Hematopoietic multipotent progenitor cell treated with erythropoietin and hydrocortisone succinate and interleukin-3 and kit ligand, for 4 days (in vitro differentiated cells): ENCODE data around the gene COL23A1.
"Not testable (repeated sequence)": the region's sequence is repeated elsewhere in the genome, so short reads cannot be mapped to it uniquely, and the experiment has no call there.

Experiments used
- DNase-seq: peaks from one replicate; pipeline ENCODE4 v3.0.0-alpha.2; 2015

COL23A1 gene

DNA sequence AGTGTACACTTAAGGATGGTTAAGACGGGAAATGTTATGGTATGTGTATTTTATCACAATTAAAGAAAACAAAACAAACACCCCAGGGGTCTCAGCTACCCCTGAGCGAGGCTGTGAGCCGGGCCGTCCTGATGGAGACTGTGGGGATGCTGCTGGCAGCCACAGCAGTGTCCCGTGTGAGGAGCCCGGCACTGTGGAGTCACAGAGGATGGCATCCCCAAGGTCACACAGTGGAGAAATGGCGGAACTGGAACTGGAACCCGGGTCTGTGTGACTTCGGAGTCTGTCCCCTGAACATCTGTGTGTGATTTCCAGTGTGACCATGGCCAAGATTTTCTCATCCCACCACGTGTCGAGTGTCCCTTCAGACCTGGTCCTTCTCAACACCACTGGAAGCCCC is 276.9 kb downstream of the COL23A1 start:
- no peak for DNase-seq

DNA sequence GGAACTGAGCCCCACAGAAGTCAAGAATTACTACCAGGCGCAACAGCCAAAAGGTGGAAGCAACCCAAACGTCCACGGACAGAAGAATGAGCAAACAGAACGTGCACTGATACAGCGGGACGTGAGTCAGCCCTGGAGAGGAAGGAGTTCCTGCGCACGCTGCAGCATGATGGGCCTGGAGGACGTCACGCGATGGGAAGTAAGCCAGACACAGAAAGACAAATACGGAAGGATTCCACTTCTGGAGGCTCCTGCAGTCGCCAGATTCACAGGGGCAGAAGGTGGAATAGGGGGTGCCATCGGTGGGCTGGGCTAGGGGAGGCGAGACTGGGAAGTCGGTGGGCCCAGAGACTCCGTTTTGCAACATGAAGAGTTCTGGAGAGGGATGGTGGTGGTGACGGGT is 277.3 kb downstream of the COL23A1 start:
- DNase-seq: no peak

DNA sequence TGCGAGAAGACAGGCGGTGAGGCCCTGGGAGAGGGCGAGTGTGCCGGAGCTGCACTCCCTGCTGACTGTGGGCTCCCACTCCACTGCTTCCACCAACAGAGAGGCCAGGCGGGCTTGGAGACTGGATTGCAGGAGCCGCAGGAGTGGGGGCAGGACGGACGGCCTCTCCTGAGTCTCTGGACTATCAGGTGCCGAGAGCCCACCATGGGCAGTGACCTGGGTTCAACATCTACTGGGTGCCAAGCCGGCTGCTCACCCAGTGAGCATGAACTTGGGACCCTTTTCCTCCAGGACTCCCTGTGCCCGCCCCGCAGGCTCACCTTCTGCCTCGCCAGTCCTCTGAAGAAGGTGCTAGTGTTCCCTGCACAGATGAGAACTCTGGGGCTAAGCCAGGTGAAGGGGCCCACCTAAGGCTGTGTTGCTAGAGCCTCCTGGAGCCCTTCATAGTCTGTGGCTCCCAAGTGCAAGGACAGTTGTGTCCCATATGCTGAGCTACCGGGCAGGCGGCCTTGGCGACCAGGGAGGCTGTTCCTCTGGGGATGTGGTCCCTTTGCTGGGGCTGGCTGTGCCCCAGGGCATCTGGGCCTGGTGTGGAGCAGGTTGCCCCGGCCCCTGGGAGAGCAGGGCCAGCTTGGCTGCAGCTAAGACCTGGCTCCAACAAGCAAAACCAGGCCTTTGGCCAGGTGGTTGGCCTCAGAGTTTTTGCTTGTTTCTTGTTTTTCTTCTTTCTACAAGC is 279.9 kb downstream of the COL23A1 start:
- DNase-seq: no peak

DNA sequence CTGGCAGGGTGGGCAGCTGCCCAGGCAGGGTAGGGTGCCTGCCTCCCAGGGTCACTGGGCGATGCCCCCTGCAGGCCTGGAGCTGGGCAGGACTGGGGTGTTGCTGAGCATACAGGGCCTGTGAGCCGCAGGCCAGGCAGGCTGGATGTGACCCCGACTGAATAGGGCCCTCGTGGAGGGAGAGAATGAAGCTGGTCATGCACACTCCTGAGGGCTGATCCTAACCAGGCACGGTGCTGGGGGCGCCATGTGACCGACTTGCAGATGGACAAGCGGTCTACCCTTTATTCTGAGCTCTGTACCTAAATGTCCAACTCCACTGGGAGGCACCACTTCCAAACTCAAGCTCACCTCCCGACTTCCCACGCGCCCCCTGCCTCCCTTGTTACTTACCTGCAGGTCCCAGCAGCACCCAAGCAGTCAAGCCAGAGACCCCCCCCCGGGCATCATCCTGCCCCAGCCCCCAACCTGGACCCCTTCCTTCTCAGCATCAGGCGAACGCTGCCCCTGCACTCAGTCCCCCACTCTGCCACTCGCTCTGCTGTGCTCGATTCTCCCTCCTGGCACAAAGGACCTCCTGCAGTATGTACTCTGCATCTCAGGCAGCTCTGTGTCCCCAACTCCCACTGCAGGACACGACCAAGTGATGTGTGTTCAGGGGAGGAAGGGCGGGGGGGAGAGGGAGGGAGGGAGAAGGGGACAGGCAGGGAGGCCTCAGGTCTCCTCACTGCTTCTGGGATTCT is 280.8 kb downstream of the COL23A1 start:
- no peak for DNase-seq

DNA sequence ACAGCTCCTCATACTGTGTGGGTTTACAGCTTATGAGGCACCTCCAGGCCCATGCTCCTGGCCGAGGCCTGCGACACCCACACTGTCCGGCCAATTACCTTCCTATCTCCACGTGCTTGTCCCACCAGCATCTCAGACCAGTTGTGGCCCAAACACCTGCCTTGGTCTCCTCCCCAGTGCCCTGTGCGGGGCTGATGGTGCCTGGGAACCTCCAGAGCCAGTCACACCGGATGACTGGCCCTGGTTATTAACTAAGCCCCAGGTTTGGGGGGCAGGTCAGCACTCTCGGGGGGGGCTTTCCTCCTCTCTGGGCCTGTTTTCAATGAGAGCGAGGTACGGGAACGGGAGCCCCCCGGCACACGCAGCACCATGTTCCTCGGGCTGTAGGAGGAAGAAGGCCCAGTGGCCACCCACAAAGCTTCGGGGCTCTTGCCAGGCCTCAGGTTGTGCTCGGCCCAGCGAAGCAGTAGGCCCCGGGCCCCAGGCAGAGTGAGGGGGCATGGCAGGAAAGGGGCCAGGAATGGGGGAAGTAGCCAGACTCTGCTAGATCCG is 281.6 kb downstream of the COL23A1 start:
- no peak for DNase-seq

DNA sequence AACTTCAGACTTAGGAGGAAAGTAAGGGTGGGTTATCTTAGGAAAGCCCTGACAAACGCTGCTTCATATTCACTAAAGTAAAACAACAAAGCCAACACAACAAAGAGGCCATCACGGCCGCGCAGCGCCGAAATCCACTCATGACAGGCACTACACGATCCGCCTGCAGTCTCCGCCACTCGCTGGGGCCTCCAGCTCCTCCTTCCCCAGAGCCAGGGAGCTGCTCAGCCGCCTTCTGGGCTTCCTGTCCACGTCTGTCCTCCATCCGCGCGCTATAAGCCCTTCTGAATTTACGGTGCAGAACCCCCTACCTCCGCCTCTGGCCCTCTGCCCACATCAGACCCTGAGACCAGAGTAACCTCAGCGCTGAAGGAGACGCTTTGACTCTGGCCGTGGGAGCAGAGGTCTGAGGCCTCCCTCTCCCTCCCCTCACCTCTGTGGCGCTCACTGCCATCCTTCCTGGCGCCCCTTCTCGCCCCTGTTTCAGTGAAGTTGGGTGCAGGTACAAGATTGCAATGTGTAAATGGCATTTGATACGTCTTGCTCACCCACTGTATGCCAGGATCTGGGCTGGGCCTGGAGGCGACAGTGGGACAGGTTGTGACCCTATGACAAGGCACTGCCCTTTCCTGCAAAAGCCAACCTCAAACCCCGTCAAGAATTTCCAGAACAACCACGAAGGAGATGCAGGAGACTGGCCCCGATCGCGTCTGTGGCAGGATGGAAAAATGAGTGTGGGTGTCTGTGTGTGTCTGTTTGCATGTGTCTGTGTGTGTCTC is 282.7 kb downstream of the COL23A1 start:
- no peak for DNase-seq

DNA sequence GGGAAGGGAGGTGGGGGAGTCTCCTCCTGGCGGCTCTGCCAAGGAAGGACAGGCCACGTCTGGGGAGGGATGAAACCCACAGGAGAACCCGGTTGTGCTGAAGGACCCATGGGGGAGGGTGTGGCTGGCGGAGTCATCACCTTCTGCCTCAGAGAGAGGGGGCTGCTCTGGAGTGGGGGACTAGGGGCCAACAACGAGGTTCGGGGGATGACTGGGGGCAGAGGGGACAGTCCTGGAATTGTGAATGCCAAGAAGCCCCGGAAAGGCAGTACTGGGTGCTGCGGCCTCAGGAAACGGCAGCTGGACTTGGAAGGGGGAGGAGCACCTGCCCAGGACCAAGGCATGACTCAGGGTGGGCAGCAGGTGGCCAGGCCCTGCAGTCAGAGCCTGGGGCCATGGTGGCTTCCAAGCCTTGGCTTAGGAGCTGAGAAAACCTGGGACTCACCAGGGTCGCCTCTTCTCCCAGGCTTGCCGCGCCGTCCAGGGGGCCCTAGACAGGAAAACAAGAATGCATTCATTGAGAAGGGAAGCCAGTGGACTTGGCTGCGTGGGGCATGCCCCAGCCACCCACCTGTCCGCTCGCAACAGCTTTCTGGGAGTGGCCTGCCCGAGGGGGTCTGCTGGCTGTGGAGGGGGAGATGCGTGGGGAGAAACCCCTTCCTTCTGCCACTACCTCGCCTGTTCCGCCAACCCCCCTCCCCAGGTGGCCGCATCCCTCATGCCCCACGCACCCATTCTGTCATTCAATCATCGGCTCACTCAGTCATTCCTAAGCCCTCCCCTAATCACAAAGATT is 283.6 kb downstream of the COL23A1 start:
- DNase-seq: no peak

DNA sequence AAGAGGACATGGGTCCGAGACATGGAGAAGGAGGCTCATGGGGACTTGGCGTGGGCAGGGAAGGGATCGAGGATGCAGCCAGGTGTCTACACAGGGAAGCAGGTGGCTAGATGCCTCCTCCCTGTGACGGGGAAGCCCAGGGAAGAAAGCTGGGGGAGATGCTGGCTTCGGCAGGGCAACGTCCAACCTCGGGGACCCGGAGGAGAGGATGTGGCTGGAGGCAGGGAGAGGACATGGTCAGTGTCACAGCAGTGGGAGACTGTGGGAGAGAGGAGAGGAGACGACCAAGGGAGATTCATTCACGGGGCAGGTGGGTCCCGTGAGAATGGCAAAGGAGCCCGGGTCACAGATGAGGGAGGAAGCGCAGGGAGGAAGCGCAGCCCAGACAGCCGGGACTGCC is 284.4 kb downstream of the COL23A1 start:
- no peak for DNase-seq

DNA sequence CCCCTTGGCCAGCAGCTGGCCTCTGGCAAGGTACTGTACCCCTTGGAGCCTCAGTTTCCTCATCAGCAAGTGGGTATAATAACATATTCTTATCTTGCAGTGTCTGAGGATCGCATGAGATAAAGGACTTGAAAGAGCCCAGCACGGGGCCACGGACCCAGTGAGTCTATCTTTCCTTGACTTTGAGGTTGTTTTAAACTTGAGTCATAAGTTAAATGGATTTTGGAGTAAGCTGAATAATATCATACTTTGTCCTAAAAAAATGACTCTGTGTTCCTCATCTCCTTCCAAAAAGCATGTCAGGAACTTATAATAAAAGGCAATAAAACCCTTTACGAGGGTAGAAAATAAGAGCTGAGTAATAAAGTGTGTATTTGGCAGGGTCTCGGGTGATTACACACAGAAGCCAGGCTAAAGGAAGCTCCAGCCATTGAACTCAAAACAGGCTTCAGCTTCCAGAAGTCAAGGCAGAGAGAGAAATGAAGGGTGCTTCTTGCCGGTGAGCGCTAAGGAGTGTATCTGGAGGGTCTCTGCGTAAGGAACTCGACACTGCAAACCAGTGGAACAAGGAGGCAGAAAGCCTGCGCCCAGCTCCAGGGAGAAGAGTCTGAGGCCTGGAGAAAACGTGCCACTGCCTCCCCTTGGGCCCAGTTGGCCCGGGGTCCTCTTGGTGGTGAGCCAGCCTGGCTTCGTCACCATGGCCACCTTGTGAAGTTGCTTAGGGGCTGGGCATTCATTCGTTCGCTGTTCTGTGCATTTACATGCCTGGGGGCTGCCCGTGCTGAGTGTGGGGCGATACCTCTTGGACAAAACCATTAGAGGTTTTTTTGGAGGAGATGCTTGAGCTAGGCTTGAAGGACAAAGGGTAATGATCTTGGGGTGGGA is 285.2 kb downstream of the COL23A1 start:
- no peak for DNase-seq

DNA sequence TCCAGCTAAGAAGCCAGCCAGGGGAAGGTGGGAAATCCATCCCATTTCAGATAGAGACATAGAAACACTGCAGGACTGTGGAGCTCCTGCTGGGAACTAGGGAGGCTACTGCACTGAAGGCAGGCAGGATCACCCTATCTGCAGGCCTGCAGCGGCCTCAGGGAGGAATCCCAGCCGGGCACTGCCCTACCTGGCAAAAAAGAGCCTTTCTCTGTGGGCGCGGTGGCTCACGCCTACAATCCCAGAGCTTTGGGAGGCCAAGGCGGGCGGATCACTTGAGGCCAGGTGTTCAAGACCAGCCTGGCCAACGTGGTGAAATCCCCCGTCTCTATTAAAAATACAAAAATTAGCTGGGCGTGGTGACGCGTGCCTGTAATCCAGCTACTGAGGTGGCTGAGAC is 286.2 kb downstream of the COL23A1 start:
- DNase-seq: no peak

DNA sequence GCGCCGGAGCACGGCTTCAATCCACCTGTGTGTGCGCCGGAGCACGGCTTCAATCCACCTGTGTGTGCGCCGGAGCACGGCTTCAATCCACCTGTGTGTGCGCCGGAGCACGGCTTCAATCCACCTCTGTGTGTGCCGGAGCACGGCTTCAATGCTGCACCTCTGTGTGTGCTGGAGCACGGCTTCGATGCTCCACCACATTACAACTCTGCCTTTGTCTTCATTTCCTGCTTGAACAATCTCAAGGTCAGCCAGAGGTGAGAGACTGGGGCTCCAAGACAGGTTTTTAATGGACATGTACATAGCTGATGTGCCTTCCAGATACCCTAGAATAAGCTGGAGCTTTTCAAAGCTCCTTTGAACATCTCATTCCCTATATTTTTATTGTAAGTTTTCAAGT is 287.9 kb downstream of the COL23A1 start:
- not testable (repeated sequence) for DNase-seq

DNA sequence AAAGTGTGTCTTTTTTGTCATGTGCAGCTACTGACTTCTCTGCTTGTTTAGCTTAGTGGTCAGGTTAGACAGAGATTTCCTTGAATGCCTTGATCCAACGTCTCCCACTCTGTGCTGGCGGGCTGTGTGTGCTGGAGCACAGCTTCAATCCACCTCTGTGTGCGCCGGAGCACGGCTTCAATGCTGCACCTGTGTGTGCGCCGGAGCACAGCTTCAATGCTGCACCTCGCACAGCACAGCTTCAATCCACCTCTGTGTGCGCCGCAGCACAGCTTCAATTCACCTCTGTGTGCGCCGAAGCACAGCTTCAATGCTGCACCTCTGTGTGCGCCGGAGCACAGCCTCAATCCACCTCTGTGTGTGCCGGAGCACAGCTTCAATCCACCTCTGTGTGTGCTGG is 288.6 kb downstream of the COL23A1 start:
- no peak for DNase-seq

DNA sequence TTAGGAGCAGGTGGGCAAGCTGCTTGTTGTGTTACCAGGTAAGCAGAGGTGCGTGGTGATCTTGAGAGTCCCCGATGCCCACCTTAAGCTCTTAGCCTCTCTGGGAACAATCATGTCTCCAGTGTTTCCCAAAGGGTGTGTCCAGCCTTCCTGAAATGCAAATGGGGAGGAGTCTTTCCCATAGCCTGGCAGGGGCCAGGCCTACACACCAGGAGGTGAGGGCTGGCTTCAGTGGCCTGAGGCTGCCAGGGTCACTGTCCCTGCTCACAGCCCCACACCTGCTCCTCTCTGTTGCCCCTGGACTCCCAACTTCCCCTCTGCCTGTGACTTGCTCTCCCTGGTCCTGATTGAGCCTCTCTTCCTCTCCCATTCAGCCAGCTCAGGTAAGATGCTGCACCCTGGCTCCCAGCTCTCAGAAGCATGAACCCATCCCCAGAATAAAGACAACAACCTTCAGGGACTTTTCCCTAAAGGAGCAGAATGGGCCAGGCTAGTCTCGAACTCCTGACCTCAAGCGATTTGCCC is 291.8 kb downstream of the COL23A1 start:
- DNase-seq: no peak

DNA sequence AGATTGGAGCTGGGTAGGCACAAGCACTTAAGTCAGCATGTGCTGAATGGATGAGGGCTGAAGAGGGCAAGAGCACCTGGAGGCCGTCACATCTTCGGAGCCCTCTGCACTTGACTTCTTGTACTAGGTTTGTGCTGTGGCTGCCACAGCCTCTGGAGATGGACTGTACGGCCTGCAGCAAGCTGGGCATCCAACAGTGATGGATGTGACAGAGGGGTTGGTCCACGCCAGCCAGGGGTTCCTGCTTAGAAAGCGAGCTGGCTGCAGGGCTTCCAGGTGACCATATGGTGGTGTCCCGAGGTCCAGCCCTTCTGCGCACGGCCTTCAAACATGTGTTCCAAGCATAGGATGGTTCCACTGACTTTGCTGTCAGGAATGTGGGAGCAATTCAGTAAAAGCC is 292.4 kb downstream of the COL23A1 start:
- DNase-seq: no peak

DNA sequence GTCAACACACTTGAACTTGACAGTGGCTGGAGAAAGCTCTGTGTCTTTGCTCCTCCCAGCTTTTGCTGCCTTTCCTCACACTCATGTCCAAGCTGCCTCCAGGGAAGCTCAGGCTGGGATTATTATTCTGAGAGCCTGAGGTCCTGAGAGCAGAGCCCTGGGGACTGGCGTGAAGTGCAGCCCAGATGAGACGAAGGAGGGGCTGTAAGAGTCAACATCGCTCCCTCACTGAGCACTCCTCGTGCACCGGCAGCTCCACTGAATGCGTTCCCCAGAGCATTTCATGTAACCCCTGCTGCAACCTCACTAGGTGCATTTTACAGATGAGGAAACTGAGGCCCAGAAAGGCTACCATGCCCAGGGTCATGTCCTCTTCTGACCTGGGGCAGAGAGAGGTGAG is 294.1 kb downstream of the COL23A1 start:
- DNase-seq: no peak

DNA sequence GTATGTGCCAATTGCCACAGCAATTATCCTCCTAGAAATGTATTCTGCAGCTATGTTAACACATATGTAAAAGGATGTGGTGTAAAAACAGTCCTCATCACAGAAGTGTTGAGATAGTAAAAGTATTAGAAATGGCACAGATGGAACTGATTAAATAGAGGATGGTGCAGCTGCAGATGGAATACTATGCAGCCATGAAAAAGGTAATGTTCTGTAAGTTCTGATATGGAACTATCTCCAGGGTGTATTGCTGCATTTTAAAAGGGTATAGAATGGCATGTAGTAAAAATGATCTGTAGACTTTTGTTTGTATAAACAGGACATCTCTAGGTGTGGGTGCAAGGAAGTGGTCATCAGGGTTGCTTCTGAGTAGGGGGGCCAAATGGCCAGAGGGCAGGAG is 294.6 kb downstream of the COL23A1 start:
- no peak for DNase-seq

DNA sequence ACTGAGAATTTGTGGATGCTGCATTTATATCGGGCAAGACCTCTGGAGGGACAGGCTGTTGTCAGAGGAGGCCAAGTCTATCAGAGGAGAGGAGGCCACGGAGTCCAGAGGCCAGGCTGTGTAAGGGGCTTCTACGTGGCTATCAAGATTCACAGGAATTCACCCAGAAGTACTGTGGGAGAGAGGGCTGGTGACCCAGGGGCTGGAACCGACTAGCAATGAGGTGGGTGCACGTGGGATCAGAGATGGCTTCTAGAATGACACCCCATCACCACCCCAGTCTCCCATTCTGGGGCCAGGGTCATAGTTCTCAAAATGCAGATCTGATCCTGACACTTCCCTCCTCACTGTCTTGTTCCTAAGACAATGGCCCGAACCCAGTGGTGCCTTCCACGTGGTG is 296.4 kb downstream of the COL23A1 start:
- no peak for DNase-seq

DNA sequence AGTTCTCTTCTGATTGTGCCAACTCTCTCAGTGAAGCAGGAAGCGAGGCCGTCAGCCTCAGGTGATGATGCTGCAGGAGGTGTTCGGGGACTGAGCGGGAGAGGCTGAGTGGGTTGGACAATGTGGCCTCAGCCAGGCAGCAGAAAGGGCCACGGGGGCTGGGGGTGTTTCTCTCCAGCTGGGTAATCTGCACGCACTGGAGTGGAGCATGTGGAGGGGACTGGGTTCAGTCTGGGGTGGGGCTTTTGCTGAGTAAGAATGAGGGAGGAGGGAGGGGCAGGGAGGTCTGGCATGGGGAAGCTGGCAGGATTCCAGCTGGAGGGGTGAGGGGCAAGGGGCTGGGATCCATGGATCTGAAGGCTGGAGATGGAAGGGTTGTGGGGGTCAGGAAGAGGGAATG is 296.8 kb downstream of the COL23A1 start:
- no peak for DNase-seq

DNA sequence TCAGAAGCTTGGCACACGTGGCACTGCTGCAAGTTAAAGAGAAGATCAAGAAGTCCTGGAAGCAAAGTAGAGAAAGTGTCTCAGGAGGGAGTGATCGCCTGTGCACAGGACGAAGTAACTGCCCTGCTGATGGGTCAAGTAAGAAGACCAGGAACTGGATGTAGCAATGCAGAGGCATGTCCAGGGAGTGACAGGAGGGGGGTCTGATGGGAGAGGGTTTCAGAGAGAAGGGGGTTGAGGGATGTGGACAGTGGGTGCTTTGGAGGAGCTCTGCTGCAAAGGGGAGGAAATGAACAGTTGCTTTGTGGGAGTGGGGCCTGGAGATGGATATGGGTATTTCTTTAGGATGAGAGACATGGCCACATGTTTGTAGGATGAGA is 297.4 kb downstream of the COL23A1 start:
- DNase-seq: no peak

DNA sequence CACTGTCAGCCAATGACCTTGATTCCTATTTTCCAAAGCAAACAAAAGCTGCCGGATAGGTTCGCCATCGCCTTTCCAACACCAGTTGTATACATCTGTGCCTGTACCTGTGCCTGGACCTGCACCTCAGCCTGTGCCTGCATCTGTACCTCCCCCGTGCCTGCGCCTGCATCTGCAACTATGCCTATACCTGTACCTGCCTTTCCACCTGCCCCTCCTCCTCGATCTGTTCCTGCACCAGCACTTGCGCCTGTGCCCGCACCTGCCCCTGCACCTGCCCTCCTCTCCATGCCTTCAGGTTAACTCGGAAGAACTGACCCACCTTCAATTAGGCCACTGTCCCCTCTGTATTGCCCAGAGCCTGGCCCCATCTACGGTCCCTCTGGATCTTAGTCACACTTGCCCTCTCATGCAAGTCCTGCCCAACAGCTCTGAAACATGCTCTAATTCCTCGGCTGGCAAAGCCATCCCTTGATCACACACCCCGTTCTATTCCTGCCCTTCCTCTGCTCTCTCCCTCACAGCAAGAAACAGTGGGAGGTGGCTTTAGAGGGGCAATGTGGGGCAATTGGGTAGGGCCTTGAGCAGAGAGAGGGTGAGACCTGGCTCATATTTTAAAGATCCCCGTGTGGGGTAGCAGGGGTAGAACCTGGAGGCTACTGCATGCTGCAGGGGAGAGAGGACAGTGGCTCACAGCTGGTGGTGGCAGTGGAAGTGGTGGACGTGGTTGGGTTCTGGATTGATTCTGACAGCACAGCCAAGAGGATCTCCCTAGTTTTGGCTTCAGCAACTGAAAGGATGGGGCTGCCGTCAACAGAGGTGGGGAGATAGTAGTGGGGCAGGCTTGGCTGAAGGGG is 298.0 kb downstream of the COL23A1 start:
- no peak for DNase-seq
